BJ (cell line): Measurements from ENCODE around the gene RERGL. TPM values are rescaled to one million over a fixed set of nuclear protein-coding genes. Genes with fewer than 3 reads are reported as not detected.

Source experiments
- CTCF ChIA-PET: fragments of 350-600 bp; formaldehyde crosslinking; extraction: SDS; loops from one replicate; lab custom pipeline; 2021; ENCODE audit warnings: antibody characterized with exemption, inconsistent platforms; lab: Yijun Ruan, JAX
- POLR2A ChIA-PET: fragments of 300-600 bp; sonication (Branson Sonifier 250); formaldehyde crosslinking; extraction: SDS; loops from one replicate; lab custom pipeline; 2021; ENCODE audit warnings: antibody characterized with exemption; lab: Charles Lee
- DNase-seq: peaks from one replicate; pipeline ENCODE4 v3.0.0-alpha.2; 2011; ENCODE audit warnings: low read depth
- H3K27me3 ChIP-seq: 2 replicates; pipeline ENCODE4 v1.6.0; 2011; ENCODE audit warnings: low read length; ENCODE audit not compliant: control insufficient read depth, insufficient read depth
- H3K36me3 ChIP-seq: 2 replicates; pipeline ENCODE4 v1.5.1; 2011; ENCODE audit warnings: low read length; ENCODE audit not compliant: control insufficient read depth, insufficient read depth
- H3K4me3 ChIP-seq: 2 replicates; pipeline ENCODE4 v1.5.1; 2011; ENCODE audit warnings: low read depth, mild to moderate bottlenecking, control low read depth, low read length
- polyA plus RNA-seq: library from polyadenylated mRNA; depleted of rRNA; stranded (reverse); fragments of >200 nt; gene quantifications from 2 replicates; pipeline ENCODE4 v1.2.3, GENCODE V29; 2011
- TF ChIP-seq, protein P1 (sequence below): IDR thresholded peaks from 2 replicates; pipeline ENCODE4 v1.5.1; 2011; ENCODE audit warnings: low read depth, mild to moderate bottlenecking, control low read depth, inconsistent platforms, low read length, moderate library complexity; ENCODE audit not compliant: insufficient read depth

RERGL gene
- polyA plus RNA-seq, 1 experiment = not detected

- H3K36me3 ChIP-seq = no peaks in the 10 kb centered on the region
- no peak for DNase-seq
- CTCF ChIA-PET = interaction anchor here (0.6 kb wide), 1 partner anchor 751 kb away, joined by 3 read pairs; no protein-coding TSS in a partner anchor
Measured at GRCh38 chr12:18084080-18084479, 5.9 kb downstream of the RERGL start.

DNA sequence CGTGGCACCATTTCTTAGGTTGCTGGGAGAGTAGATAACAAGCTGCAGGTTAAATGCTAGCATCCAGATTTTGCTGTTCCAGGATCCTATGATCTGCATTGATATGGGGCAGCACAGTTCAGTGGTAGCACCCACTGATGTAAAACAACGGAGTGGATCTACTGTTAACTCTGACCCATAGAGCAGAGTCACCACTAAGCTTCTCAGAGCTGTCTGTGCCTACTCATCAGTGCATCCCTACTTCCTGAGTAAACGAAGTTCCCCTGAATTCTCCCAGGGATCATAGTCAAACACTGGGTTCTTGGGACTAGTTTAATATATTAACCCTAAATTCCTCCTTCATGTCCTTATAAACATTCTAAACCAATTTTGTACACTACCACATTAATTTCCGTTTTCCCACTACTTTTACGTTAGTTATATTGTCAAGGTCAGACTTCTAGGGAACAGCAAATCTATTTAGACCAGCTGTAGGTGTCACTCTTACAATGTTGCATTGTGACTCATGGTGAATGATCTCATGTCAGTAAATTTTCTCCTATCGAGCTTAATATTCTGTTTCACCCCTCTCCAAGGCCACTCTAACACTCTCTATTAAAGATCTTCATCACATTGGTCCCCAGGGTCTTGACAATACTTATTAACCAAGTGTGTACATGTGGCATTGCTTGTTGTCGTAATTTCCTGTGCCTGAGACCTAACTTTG is 10.3 kb downstream of the RERGL start:
- CTCF ChIA-PET = no interaction called here
- TF ChIP-seq, protein P1, sequence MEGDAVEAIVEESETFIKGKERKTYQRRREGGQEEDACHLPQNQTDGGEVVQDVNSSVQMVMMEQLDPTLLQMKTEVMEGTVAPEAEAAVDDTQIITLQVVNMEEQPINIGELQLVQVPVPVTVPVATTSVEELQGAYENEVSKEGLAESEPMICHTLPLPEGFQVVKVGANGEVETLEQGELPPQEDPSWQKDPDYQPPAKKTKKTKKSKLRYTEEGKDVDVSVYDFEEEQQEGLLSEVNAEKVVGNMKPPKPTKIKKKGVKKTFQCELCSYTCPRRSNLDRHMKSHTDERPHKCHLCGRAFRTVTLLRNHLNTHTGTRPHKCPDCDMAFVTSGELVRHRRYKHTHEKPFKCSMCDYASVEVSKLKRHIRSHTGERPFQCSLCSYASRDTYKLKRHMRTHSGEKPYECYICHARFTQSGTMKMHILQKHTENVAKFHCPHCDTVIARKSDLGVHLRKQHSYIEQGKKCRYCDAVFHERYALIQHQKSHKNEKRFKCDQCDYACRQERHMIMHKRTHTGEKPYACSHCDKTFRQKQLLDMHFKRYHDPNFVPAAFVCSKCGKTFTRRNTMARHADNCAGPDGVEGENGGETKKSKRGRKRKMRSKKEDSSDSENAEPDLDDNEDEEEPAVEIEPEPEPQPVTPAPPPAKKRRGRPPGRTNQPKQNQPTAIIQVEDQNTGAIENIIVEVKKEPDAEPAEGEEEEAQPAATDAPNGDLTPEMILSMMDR = no peak
- no peaks in the 10 kb centered on the region for H3K27me3 ChIP-seq
- POLR2A ChIA-PET = no interaction called here
- no peak overlapping the region for H3K4me3 ChIP-seq
- no peak for DNase-seq
- H3K36me3 ChIP-seq = no peaks in the 10 kb centered on the region

More at GRCh38 chr12:18084080-18084479, 5.9 kb downstream of the RERGL start:
- TF ChIP-seq, protein P1 = no peak
- Histone ChIP-seq H3K4me3 (no peak overlapping the region), H3K27me3 (no peaks in the 10 kb centered on the region)
- POLR2A ChIA-PET = no interaction called here

- ChIA-PET CTCF (no interaction called here), POLR2A (no interaction called here)
- H3K4me3 ChIP-seq = no peak overlapping the region
- no peaks in the 10 kb centered on the region for H3K36me3 ChIP-seq
- H3K27me3 ChIP-seq = no peaks in the 10 kb centered on the region
- TF ChIP-seq, protein P1 = no peak
- no peak for DNase-seq
Measured at GRCh38 chr12:18074001-18074400, 16.0 kb downstream of the RERGL start.

GRCh38 chr12:18072723-18073122 is 17.3 kb downstream of the RERGL start:
- ChIA-PET POLR2A (no interaction called here), CTCF (no interaction called here)
- Histone ChIP-seq H3K27me3 (no peaks in the 10 kb centered on the region), H3K36me3 (no peaks in the 10 kb centered on the region), H3K4me3 (no peak overlapping the region)
- TF ChIP-seq, protein P1 = no peak
- no peak for DNase-seq

DNA sequence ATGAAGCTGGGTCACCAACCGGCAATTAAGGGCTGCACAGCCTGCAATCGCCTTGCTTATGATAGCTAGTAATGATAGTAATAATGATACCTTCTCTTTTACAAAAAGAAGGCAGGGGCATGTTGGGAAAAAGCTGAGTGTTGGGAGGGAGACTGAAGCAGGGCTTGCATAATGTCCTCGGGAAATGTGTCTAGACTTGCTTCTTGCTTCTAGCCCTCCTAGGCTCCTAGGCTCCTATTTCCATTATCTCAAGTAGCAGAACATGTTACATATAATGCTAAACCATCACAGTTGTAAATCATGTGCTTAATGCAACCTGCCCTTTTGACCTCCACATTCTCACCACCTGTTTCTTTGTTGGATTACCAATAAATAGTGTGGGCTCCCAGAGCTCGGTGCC is 18.7 kb downstream of the RERGL start:
- Histone ChIP-seq H3K4me3 (no peak overlapping the region), H3K36me3 (no peaks in the 10 kb centered on the region), H3K27me3 (no peaks in the 10 kb centered on the region)
- DNase-seq = no peak
- POLR2A ChIA-PET = no interaction called here
- CTCF ChIA-PET = no interaction called here
- TF ChIP-seq, protein P1 = no peak
